RPMI8226 (cell line): ENCODE results near the gene MYO5A.
"Not testable (repeated sequence)": the region's sequence is repeated elsewhere in the genome, so short reads cannot be mapped to it uniquely, and the experiment has no call there.

Experiments used
- DNase-seq: peaks from one replicate; pipeline ENCODE4 v3.0.0-alpha.2; 2015

MYO5A gene

GRCh38 chr15:52528564-52529340 is at the start of gene MYO5A:
Gene MYO5A (minus strand): TSS chr15:52528880. CDS start chr15:52528806, 74 bp downstream.
- peak; percentile 92 for DNase-seq

GRCh38 chr15:52576692-52577091 is 48.0 kb upstream of the MYO5A start:
- no peak for DNase-seq

DNA sequence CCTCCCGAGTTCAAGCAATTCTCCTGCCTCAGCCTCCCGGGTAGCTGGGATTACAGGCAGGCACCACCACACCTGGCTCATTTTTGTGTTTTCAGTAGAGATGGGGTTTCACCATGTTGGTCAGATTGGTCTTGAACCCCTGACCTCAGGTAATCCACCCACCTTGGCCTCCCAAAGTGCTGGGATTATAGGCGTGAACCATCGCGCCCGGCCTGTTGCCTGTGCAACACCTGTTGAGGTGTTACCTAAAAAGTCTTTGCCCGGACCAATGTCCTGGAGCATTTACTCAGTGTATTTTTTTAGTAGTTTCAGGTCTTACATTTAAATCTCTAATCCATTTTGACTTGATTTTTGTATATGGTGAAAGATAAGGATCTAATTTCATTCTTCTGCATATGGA is 46.9 kb upstream of the MYO5A start:
- DNase-seq = not testable (repeated sequence)

DNA sequence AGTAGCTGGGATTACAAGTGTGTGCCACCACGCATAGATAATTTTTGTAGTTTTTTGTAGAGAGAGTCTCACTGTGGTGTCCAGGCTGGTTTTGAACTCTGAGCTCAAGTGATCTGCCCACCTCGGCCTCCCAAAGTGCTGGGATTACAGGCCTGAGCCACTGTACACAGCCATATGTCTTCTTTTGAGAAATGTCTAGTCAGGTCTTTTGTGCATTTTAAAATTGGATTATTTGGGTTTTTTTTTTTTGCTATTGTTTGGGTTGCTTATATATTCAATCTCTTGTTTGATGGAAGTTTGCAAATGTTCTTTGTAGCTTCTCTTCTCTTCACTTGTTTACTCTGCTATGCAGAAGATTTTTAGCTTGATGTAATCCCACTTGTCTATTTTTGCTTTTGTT is 46.4 kb upstream of the MYO5A start:
- no peak for DNase-seq

DNA sequence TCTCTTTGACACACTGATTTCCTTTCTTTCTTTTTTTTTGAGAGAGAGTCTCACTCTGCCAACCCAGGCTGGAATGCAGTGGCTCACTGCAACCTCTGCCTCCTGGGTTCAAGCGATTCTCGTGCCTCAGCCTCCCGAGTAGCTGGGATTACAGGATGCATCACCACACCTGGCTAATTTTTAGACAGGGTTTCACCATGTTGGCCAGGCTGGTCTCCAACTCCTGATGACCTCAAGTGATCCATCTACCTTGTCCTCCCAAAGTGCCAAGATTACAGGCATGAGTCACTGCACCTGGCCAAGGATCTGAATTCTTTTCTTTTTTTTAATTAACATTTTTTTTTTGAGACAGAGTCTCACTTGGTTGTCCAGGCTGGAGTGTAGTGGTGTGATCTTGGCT is 45.9 kb upstream of the MYO5A start:
- not testable (repeated sequence) for DNase-seq

DNA sequence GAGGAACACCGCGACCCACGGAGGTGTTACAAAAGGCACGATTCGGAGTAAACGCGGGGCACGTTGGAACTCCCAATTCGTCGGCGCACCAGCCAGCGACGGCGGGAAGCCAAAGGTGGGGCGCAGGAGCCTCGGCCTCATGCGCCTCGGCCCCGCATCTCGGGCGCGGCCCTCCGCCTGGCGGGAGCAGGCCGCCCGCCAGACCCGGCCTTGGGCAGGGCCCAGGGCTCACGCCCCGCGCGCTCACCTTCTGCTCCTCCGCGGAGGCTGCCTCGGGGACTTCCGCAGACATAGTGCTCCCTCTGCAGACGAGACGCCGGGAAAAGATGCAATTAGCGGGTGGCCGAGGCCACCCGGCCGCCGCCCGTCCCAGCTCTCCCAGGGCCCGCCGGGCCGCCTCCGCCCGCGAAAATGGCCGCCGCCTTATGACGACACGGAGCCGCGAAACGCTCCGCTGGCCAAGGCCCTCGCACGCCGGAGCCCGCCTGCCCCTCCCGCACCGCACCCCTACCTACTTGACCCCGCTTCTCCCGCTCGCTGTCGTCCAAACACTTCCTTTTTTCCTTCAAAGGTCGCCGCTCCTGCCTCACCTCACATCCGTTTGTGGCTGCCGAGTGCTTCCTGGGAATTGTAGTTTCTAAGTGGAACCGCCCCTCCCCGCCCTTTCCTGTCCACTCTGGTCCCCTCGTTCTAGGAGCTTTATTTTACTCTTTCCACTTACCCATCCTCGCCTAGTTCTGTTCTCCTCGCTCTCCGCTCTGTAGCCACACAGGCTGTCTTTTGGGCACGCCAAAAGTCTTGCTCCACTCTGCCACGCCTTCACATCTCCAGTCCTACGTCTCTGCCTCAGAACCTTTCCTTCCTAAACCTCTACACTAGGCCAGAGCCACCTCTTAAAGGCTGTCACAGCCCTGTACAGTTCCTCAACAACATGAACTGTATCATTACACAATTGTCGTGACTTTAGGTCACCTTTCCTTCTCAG is 40.2 kb upstream of the MYO5A start, which contains the start of gene ARPP19:
ARPP19 (minus strand) TSS at position 430 of the 985 bp plus-strand sequence; CDS start at position 292, 138 bp downstream.
- DNase-seq = peak; percentile 97

- peak; percentile 72 for DNase-seq
Measured at GRCh38 chr15:52567871-52568600, 39.4 kb upstream of the MYO5A start.

DNA sequence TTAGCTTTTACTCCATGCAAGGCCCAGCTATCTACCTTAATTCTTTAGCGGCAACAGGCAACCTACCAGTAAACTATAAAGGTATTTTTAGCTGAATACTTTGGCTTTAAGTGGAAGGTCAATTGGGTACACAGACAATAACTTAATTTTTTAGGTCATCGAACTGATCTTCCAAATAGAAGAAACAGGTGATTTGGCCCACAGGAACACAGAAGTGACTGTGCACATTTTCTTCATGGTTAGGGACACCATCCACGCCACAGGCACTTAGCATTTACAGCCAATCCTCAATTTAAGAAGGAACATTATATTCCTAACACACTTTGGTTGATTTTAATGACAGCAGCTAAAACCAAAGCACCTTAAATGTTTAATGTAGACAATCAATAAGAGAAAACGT is 38.2 kb upstream of the MYO5A start:
- peak; percentile 63 for DNase-seq

- DNase-seq = peak; percentile 73
Measured at GRCh38 chr15:52565417-52566358, 37.0 kb upstream of the MYO5A start.

DNA sequence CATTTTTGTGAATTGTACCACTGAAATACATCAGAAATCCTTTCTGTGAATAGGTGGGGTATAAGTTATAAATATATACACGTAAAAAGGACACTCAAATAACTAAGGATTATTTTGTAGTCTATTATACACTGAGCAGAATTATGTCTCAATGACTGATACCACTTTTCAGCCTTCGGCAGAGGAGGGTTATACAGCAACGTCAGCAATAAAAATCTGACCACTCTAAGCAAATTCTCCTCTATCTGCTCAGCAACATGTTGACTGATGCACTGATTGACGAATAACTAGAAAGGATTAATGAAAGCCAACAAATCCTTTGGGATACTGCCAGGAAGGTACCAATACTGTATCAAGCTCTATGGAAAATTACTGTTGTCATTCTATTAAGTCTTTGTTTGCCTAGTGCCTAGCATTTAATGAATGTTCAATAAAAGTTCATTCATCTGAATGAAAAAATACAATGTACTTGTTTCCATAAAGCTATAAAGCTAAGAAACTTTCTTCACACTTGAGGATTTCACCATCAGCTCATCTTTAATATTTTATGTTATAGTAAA is 34.9 kb upstream of the MYO5A start:
- DNase-seq = peak; percentile 34

GRCh38 chr15:52559575-52559974 is 30.9 kb upstream of the MYO5A start:
- no peak for DNase-seq

- no peak for DNase-seq
Measured at GRCh38 chr15:52559022-52559421, 30.3 kb upstream of the MYO5A start.

GRCh38 chr15:52558196-52558595 is 29.5 kb upstream of the MYO5A start:
- no peak for DNase-seq

DNA sequence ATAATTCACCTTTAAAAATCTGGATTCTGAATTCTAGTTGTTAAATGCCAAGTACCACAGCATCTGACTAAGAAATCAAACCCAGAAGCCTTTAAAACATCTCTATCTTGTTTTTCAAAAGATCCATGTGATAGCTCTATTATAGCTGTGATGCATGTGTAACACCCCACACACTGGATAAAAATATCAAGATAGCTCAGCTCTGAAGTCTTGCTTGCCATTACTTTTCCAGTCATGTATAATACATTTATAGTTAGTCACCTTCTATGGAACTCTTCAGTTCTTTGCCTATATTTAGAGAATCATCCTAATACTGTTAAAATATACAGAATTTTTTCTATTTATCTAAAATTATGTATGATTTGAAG is 28.6 kb upstream of the MYO5A start:
- DNase-seq = no peak

DNA sequence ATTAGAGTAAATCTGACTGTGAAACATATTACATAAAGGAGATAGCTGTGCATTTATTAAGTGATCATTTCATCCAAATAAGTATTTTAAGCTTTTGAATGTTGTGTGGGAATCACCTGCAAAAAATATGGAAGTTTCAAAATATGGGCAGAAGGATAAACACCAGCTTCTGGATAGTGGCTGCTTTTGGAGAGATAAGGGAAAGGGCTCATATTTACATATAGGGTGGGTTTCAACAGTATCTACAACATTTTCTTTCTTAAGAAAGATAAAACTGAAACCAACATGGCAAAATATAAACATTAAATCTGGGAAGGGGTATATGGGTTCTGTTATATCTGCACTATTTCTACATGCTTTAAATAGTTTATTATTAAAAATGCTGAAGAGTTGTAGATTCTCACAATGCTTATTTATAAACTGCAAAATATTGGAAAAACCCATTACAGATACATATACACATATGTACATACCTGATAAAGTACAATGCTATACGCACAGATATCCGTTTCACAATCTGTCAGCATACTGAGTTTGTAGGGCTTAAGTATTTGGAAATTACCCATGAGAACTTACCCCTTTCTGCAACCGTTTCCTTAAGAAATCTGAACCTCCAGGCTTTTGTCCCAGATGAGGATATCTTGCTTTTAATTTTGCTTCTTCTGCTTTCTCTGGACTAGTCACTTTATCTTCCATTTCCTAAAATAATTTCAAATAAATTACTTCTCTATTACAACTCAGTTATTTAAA is 28.0 kb upstream of the MYO5A start:
- no peak for DNase-seq

- DNase-seq = no peak
Measured at GRCh38 chr15:52552303-52552702, 23.6 kb upstream of the MYO5A start.

GRCh38 chr15:52551762-52552161 is 23.1 kb upstream of the MYO5A start:
- DNase-seq = no peak

DNA sequence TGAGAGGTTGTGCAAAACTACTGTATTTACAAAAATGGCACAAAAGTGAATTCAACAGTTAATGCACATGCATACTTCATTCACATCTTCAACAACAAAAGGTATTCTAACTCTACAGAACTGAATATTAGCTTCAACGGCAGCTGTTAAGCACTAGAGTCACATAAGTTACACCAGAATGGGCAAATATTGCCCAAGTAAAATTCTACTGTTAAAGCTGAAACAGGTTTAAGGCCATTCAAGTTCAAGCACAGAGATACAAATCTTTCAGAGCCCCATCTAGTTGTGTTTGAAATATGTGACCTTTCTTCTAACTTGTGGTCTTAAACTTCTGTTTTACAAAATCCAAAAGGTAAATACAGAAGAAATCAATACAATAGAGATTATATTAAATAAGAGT is 22.5 kb upstream of the MYO5A start:
- DNase-seq = not testable (repeated sequence)

- DNase-seq = peak; percentile 50
Measured at GRCh38 chr15:52546031-52546751, 17.5 kb upstream of the MYO5A start.
